Stimulated activated CD4-positive, alpha-beta T cell treated with anti-CD3 and anti-CD28 coated beads, Interleukin-12 subunit alpha, Interleukin-12 subunit beta, amount 100 ng/mL, for 24 hours (primary cell): Measurements from ENCODE around the gene VAMP4.
"Not testable (repeated sequence)": the region's sequence is repeated elsewhere in the genome, so short reads cannot be mapped to it uniquely, and the experiment has no call there.

Experiments
- DNase-seq, 2 experiments: peaks; one replicate each; pipeline ENCODE4 v3.0.0-alpha.2; 2020; ENCODE audit warnings: low read depth in 2 of 2

The VAMP4 gene

DNA sequence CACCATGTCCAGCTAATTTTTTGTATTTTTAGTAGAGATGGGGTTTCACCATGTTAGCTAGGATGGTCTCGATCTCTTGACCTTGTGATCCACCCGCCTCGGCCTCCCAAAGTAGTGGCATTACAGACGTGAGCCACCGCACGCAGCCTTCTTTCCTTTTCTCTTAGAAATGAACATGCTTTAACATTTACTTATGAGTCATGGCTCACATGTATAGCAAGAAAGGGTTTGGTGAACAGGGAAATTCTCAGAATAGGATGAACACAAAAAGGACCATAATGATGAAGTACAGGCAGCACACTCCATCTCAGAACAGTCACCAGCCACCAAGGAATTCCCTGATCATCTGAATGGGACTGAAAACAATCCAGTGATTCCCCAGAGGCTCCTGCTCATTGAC, 9.4 kb upstream of the VAMP4 start:
- DNase-seq, result no peak

DNA sequence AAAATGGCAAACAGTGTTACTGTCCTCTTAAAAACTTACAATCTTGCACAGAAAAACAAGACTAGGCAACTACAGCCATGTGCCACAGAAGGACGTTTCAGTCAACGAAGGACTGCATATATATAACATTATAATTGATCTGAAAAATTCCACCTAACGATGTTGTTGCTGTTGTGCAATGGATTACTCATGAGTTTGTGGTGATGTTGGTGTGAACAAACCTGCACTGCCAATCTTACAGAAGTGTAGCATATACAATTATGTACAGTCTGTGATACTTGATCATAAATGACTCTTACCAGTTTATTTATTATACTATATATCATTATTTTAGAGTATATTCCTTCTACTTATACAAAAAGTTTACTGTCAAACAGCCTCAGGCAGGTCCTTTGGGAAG, 6.8 kb upstream of the VAMP4 start:
- no peak for DNase-seq

DNA sequence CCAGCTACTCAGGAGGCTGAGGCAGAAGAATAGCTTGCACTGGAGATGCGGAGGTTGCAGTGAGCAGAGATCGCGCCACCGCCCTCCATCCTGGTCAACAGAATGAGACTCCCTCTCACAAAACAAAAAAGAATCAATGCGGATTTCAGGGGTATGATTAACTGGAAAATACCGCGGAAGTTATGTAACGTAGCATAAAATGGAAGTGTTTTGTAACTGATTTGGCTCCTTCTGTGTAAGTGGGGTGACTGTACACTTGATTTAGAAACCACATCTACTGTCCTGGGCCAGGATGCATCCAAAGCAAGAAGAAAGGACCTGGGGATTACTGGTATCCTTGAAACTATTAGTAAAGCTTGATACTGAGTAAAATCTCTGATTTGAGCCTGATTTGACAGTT, 3.1 kb upstream of the VAMP4 start:
- no peak for DNase-seq

DNA sequence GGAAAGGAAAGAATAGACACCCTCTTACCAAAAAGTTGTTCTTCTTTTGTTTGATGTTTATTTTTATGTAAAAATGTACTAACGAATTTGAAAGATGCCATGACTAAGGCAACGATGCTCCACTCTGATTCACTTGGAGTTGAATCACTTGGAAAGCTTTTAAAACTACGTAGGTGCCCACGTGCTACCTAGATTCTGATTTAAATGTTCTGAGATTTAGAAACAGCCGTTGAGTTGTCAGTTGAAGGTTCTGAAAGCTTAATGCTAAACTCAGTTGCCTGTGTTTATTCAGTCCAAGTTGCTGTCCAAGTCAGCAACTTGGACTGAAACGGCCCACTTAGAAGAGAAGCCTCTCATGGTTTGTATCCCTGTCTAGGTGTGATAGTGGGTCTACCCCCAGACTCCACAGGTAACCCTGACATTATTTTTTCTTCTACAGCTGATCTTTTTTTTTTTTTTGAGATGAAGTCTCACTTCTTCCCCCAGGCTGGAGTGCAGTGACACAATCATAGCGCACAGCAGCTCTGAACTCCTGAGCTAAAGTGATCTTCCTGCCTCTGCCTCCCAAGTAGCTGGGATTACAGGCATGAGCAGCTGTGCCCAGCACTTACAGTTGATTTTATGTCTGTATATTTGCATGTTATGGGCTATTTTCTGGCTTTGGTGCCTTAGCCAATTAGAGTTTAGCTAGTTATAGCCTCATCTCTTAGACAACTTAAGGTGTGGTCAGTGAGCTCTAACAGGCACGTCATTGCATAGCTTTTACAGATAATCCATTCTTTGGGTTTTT, 1.4 kb upstream of the VAMP4 start:
- DNase-seq, result no peak

DNA sequence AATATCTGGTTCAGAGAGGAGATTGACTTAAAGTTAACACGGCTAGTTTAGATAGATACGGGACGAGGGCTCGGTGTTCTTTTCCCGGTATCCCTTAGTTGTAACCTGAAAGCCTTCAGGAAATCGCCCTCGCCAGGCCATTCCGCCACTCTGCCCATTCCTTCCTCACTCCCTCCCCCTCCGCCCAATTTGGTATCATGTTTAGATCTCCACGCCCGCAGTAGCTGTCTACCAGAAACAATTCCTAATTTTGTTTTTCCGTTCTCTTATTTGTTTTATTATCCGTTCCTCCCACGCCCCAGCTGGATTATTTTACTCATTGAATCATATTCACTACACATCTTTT, 685 bp upstream of the VAMP4 start:
- no peak for DNase-seq

DNA sequence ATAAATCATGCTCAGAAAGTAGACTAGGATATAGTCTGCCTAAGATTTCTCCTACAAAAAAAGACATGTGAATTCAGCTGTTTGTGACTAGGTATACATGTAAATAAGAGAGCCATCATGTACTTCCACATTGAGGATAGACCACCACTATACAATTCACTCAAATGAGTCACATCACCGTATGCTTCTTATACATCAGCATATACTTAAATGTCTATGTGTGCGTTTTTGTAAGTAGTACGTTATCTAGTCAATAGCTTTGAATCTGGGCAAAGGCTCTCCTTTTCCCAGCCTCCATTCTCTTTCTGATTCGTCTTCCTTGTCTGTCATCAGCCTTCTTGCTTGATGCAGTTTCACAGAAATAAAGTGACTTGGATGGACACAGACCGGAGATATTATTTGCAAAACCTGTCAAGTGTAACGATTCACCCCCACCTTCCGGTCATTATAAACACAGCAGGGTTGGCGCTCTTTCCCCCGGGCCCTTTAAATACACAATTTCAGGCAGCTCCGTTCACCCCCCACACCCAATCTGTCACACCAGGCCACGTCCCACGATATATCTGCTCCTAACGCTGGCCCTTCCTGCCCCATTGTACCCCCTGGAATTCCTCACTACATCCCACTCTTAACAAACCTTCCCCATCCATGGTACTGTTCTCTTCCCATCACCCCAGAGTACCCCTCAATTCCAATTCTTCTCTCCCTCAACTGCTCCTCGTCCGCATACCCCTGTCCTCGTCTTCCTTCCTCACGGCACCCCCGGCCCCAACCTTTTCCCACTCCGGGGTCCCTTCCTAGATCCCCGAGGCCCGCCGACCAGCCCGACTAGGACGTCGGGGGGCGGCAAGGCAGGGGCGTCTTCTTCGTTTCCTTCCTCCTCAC, 636 bp downstream of the VAMP4 start:
- DNase-seq, result no peak

DNA sequence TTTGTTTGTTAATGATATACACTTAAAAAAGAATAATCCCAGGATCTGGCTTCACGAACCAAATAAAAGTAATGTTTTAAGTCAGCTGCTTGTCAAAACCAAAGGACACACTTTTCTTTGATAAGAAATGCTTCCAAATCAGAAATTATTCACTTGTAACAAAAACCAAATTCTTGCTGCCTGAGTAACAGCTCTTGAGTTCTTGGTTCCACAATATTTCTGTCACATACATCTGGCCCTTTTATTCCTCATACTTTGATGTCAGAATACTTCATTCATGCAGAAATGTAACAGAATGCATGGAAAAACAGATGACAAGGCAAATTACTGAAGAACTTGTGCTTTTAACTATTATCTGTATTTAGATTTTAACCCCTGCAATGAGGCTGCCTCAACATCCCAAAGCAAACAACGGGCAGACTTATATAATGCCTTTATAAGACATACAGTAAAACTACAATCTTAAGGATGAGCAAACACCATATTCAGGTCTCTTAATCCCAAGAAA, 1.5 kb downstream of the VAMP4 start:
- no peak for DNase-seq

DNA sequence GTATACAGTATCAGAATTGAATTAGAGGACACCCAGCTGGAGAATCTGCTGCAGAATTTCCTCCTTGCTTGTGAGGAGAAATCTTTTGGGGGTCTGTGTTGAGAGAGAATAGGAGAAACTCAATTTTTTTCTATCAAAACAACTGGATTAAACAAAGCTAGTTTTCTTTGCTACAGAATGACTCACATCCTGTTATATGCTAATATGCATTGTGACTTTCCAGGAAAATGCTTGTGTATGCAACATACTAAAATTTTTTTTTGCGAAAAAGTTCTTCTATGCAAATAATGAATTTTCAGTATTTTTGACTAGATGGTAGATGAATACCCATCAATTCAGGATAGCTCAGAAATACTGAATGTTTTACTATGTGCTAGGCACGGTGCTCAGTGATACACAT, 2.2 kb downstream of the VAMP4 start:
- no peak for DNase-seq

DNA sequence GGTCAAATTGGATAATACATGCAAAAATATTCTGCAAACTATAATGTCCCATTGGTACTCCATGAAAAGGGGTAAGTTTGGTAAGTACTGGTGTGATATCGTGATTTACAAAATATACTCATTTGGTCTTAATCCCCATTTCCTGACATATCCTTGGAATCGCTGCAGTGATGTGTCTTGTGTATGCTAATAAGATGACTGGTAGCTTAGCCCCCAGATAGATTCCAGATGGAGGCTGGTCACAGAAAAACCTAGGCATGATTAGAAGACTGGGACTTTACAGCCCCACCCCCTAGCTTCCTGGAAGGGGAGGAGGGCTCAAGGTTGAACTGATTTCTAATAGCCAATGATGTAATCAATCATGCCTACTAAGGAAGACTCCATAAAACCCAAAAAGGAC, 3.0 kb downstream of the VAMP4 start:
- DNase-seq, result no peak

DNA sequence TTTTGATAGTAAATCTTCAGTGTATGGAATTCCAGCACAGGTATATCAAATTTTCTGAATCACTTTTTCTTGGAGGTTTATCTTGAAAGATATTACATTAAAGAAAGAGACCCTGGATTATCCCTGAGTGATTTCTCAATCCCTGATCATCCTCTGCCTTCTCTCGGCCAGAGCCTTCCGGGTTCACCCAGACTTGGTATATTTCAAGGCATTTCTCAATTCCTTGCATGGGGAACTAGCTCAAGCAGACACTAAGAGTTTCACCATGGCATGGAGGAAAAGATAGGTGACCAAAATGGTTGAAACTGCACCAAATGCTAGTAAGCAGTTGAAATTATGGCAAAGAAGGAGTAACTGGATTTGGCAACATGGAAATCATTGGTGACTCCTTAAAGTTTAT, 5.7 kb downstream of the VAMP4 start:
- DNase-seq, result no peak

DNA sequence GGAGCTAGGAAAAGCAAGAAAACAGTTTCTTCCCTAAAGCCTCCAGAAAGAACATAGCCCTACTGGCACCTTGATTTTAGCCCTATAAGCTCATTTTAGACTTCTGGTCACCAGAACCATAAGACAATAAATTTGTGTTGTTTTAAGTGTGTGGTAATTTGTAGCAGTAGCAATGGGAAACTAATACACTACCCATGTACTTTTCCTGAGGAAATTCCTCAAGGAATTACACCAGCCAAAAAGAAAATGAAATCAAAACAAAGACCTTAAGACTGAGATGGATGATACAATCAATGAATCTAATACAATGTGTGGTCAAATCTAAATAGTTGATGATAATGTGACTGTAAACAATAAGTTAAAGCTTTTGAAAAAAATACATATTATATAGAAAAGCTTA, 11.8 kb downstream of the VAMP4 start:
- no peak for DNase-seq

DNA sequence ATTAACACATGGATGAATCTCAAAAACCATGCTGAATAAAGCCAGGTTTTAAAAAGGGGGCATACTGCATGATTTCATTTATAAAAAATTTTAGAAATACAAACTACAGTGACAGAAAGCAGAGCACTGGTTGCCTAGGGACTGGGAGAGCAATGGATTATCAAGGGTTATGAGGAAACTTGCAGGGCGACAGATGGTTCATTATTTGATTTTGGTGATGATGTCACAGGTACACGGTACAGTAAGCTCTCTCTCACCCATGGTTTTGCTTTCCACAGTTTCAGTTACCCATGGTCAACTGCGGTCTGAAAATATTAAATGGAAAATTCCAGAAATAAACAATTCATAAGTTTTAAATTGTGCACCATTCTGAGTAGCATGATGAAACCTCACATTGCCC, 14.1 kb downstream of the VAMP4 start:
- DNase-seq, result no peak

DNA sequence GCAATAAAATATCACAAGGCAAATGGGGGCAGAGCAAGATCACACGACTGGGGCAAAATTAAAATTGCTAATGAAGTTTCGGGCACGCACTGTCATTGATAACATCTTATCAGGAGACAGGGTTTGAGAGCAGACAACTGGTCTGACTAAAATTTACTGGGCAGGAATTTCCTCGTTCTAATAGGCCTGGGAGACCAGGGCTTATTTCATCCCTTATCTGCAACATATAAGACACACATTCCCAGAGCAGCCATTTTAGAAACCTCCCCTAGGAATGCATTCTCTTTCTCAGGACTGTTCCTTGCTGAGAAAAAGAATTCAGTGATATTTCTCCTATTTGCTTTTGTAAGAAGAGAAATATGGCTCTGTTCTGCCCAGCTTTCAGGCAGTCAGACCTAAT, 18.7 kb downstream of the VAMP4 start:
- not testable (repeated sequence) for DNase-seq

DNA sequence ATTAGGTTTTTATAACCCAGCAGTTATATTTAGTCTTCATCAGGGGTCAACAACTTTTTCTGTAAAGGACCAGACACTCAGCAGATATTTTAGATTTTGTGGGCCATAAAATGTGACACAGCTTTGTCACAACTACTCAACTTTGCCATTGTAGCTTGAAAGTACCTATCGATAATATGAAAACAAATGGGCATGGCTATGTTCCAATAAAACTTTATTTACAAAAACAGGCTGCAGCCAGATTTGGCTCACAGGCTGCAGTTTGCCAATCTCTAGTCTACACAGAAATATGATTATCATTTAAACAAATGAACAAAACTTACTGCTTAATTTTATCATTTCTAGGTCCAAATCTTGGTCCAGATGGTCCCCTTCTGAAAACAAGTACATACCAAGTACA, 23.0 kb downstream of the VAMP4 start:
- DNase-seq, result no peak

DNA sequence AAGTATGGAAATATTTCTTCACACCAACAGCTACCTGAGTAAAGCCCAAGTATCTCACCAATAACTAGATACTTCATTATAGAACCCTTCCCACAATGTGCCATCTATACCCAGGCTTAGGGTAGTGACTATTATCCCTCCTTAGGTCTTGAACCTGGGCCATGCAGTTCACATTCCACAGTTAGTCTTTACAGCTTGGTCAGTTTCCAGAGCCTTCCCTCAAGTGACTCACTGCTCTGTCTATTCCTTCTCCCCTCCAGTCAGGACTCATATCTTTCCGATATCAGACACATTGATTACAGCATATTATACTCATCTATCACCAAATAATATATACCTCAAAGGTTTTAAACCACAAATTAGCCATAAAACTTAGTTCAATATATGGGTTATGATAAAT, 23.6 kb downstream of the VAMP4 start:
- no peak for DNase-seq

DNA sequence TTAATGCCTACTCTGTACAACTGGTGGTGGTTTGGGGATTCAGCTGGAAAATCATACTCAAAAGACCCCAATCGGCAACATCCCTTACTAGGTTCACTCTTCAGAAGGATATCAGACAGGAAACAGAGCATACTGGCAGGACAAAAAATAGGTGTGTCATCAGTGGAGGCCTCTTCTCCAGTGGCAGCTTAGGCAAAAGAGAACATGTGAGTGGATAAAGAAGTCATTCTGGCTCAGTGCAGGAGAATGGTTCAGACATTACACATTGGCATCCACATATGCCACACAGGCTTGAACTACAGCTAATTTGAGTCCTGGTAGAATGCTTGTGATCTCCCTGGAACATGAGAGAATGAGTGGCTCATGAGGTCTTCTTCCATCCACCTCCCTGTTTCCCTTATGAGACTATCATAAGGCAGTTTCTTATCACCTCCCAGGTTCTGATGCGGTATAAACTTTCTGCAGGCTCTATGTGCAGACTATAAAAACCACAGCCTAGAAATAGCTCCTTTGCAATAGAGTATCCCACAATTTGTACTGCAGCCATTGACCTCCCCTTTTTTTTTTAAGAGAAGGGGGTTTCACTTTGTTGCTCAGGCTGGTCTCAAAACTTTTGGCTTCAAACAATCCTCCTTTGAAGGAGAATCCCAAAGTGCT, 24.7 kb downstream of the VAMP4 start:
- no peak for DNase-seq

DNA sequence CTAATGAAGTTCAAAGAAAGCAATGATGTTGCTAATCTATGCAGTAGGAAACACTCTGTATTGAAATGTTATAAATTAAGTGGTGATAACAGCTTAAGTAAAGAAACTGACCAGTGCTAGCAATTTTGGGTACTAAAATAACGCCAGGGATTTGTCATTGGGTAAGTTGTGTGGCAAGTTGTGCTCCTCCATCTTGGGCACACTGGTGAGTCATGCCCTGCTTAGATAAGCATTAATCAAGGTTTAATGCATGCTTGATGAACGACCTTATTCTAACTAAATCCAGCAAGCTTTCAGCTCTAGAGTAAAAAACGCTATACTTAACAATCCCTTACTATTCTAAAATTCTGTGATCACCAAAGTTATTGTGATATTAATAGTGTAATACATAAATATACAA, 25.2 kb downstream of the VAMP4 start:
- DNase-seq, result no peak

DNA sequence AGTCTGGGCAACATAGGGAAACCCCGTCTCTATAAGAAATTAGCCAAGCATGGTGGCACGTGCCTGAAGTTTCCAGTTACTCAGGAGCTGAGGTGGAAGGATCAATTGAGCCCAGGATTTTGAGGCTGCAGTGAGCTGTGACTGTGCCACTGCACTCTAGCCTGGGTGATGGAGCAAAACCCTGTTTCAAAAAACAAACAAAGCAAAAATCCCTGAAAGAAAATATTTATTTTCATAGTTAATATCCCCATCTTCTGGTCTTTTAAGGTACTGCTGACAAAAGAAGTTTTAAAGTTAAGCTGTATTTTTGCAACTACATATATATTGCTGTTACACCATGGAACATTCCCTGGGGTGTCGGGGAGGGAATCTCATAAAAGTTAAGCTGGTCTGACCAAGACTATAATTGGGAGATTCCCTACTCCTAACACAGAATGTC, 26.0 kb downstream of the VAMP4 start:
- DNase-seq, result no peak

DNA sequence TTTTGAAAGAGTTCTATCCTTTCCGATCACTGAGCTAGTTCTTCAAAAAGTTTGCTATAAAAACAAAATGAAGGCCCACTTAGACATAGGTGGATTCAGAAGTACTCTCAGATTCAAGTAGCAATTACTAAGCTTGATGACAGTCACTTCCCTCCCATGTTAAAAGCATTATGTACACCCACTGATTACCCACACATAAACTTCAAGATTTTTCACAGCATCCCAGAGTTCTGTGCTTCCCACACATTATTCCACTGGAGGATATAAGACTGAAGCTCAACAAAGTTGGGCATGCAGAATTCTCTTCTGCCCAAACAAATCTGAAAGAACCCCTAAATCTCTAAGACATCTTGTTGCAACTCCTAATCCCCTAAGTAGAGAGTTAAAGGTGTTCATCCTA, 29.5 kb downstream of the VAMP4 start:
- no peak for DNase-seq

DNA sequence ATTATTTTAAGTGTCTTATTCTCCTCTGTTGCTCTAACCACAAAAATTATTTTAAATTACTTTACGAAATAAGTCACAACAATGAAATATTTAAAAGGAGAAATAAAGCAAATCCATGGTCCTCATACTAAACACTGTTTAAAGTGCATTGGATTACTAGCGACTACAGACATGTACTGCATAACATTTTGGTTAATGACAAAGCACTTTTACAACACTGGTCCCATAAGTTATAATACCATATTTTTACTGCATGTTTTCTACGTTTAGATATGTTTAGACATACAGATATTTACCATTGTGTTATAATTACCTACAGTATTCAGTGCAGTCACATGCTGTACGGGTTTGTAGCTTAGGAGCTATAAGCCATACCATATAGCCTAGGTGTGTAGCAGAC, 30.2 kb downstream of the VAMP4 start:
- no peak for DNase-seq

DNA sequence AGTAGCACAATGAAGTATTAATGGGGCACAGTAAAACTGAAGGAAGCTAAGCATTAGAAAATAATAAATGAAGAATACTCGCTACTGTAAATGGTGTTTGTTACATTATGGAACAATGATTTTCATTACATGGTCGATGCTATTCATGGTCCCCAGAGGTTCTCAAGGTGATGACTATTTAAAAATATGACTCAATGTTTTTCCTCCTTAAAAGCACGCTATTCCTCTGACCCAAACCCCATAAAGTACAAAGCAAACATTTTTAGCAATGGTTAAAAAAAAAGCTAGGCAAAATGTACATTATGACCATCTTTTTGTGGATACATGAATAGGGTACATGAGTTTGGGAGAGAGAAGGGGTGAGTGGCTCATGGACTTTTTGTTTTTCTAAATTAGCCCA, 34.3 kb downstream of the VAMP4 start:
- no peak for DNase-seq

DNA sequence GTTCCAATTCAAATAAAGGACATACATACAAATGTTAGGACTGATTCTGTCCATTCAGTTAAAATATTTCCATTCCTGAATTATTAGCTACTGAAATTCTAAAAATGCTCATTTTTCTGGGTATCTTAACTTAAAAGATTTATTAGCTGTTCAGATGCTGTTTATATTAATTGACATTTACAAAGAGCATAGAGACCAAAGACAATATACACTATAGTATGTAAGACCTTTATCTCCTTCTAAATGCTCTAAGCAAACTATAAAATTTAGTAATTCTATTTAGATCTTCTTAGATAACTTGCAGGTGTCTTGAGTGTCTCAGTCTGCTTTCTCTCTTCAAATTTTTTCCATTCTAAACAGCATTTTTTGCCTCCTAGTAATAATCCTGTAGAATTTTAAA, 39.3 kb downstream of the VAMP4 start:
- no peak for DNase-seq

DNA sequence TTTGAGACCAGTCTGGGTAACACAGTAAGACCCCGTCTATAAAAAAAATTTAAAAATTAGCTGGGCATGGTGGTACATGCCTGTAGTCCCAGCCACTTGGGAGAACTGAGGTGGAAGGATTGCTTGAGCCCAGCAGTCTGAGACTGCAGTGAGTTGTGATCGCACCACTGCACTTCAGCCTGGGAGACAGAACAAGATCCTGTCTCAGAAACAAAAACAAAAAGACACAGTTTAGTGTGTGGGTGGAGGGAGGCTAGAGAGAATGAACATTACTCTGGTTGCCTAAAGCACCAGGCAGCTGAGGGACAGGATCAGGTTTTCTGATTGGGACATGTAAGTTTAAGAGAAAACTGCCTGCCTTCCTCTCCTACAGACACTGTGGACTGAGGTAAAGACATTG, 42.3 kb downstream of the VAMP4 start:
- no peak for DNase-seq
